ENCODE results near the gene PHF21B.

- no peak for TF ChIP-seq CTCF (IDR thresholded peaks at IDR 0.05)
- TF ChIP-seq POLR2A (IDR thresholded peaks at IDR 0.05): no peak
Measured at GRCh38 chr22:44928711-44929358, 81.0 kb downstream of the PHF21B start.
